HFFc6 (cell line): Measurements from ENCODE around the gene ANKRD49. TPM values are rescaled to one million over a fixed set of nuclear protein-coding genes. Genes with fewer than 3 reads are reported as not detected.
"Not testable (repeated sequence)": the region's sequence is repeated elsewhere in the genome, so short reads cannot be mapped to it uniquely, and the experiment has no call there.

Source experiments
- DNase-seq: peaks from one replicate; pipeline ENCODE4 v3.0.0-alpha.2; 2018
- H3K27ac Mint-ChIP-seq: 2 replicates; pipeline ENCODE4 v1.8.0; 2020; ENCODE audit warnings: mild to moderate bottlenecking, mixed read lengths
- H3K27me3 Mint-ChIP-seq: 2 replicates; pipeline ENCODE4 v1.8.0; 2021; ENCODE audit warnings: mild to moderate bottlenecking, moderate library complexity, mixed read lengths; ENCODE audit not compliant: insufficient read depth
- H3K36me3 Mint-ChIP-seq: 2 replicates; pipeline ENCODE4 v1.8.0; 2021; ENCODE audit warnings: low read depth, mixed read lengths
- H3K4me1 Mint-ChIP-seq: 2 replicates; pipeline ENCODE4 v1.8.0; 2020; ENCODE audit warnings: low read depth, mixed read lengths
- H3K4me3 Mint-ChIP-seq: 2 replicates; pipeline ENCODE4 v1.8.0; 2020; ENCODE audit warnings: mild to moderate bottlenecking, moderate library complexity, mixed read lengths
- H3K9me3 Mint-ChIP-seq: 2 replicates; pipeline ENCODE4 v1.8.0; 2020; ENCODE audit warnings: mild to moderate bottlenecking, mixed read lengths
- CTCF ChIP-seq: fragments of 200-600 bp; sonication (generic); IDR thresholded peaks from 2 replicates; pipeline ENCODE4 v1.5.0; 2021; ENCODE audit warnings: antibody characterized with exemption, mild to moderate bottlenecking
- total RNA-seq, 6 experiments: library from RNA; stranded (reverse); fragmentation: NEBNext Ultra II Directional; extraction: Animal tissue kit (Norgen Biotek cat#: 25700); gene quantifications; 2 replicates in 1 of 6; 3 replicates in 5 of 6; pipeline ENCODE4 v1.2.3, GENCODE V29; 2021

The ANKRD49 gene
- total RNA-seq, 6 experiments from 2014 or later: 7.2 to 8.7 (median 7.9) TPM

- DNase-seq: no peak
- no peaks in the 10 kb centered on the region for H3K27me3 Mint-ChIP-seq
- no peak overlapping the region for H3K27ac Mint-ChIP-seq
- TF ChIP-seq CTCF: no peak
- H3K36me3 Mint-ChIP-seq: peaks cover 30% of the 10 kb centered on the region
- H3K9me3 Mint-ChIP-seq: no peaks in the 10 kb centered on the region
- H3K4me3 Mint-ChIP-seq: no peak overlapping the region
- H3K4me1 Mint-ChIP-seq: peaks cover 14% of the 10 kb centered on the region
Measured at GRCh38 chr11:94486068-94486467, 7.7 kb upstream of the ANKRD49 start.

DNA sequence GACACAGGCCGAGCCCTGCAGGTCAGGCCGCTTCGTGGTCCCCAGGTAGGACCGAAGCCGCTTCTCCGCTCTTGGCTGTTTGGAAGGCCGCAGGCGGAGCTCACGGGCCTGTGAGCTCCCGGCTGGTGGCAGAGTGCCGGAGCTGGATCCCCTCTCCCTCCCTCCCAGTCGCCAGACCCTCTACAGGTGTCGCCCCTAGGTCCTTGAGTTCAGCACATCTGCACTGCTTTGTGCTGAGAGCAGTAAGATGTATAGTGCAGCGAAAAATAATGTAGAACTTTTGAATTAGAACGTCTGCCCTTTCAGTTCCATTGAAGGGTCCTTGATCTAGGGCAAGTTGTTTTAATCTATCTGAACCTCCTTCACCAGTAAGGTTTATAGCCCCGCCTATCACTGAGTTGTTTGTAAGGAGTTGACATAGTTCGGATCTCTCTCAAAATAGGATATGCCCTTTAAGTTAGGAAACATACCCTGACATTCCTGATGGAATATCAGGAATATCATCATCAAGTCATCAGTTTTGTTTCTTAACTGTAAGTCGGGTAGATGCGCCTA lies 419 bp downstream of the ANKRD49 start:
- H3K27me3 Mint-ChIP-seq: no peaks in the 10 kb centered on the region
- H3K9me3 Mint-ChIP-seq: no peaks in the 10 kb centered on the region
- peaks cover 8% of the 10 kb centered on the region for H3K36me3 Mint-ChIP-seq
- H3K4me3 Mint-ChIP-seq: peak overlapping the region; percentile 98
- DNase-seq: no peak
- H3K4me1 Mint-ChIP-seq: peaks cover 26% of the 10 kb centered on the region
- peak overlapping the region; percentile 96 for H3K27ac Mint-ChIP-seq
- no peak for TF ChIP-seq CTCF

GRCh38 chr11:94500181-94500580 lies 6.4 kb downstream of the ANKRD49 start:
- Mint-ChIP-seq H3K27ac (no peak overlapping the region), H3K36me3 (no peaks in the 10 kb centered on the region), H3K27me3 (no peaks in the 10 kb centered on the region), H3K4me1 (peaks cover 8% of the 10 kb centered on the region), H3K9me3 (no peaks in the 10 kb centered on the region), H3K4me3 (no peak overlapping the region)
- DNase-seq: no peak
- TF ChIP-seq CTCF: no peak

DNA sequence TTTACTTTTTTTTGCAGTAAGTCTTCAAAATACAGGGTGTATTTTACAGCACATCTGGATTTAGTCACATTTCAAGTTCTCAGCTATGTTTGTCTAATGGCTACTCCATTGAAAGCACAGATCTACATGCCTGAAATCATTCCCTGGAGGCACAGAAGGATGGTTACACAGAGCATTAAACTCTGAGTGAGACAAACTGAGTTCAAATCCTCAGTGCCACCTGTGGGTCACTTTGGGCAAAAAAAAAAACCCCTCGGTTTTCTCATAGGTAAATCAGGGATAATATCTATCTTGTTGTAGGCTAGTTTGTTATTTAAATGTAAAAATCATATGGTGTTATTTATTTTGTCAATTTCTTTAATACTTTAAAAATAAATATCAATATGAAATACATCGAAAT lies 7.7 kb downstream of the ANKRD49 start:
- Mint-ChIP-seq H3K4me3 (no peak overlapping the region), H3K27me3 (no peaks in the 10 kb centered on the region), H3K9me3 (no peaks in the 10 kb centered on the region), H3K27ac (no peak overlapping the region), H3K4me1 (no peaks in the 10 kb centered on the region), H3K36me3 (no peaks in the 10 kb centered on the region)
- TF ChIP-seq CTCF: no peak
- DNase-seq: no peak

- peak; percentile 58 for DNase-seq
- TF ChIP-seq CTCF: peak; percentile 93
Measured at GRCh38 chr11:94504689-94505293, 11.0 kb downstream of the ANKRD49 start.

GRCh38 chr11:94506513-94506912 lies 12.7 kb downstream of the ANKRD49 start:
- H3K27me3 Mint-ChIP-seq, H3K4me3 Mint-ChIP-seq, H3K36me3 Mint-ChIP-seq, H3K4me1 Mint-ChIP-seq, H3K27ac Mint-ChIP-seq, H3K9me3 Mint-ChIP-seq, DNase-seq: not testable (repeated sequence)

More at GRCh38 chr11:94504689-94505293, 11.0 kb downstream of the ANKRD49 start:
- Mint-ChIP-seq H3K27ac (no peak overlapping the region), H3K4me3 (no peak overlapping the region), H3K9me3 (no peaks in the 10 kb centered on the region), H3K4me1 (peaks cover 6% of the 10 kb centered on the region; the same call in 1 of the 2 replicates), H3K36me3 (no peaks in the 10 kb centered on the region), H3K27me3 (peaks cover 4% of the 10 kb centered on the region)
